Nephron progenitor cell (in vitro differentiated cells): ENCODE results near the gene UNC80.
"Not testable (repeated sequence)": the region's sequence is repeated elsewhere in the genome, so short reads cannot be mapped to it uniquely, and the experiment has no call there.

Experiments used
- DNase-seq: peaks from one replicate; pipeline ENCODE4 v3.0.0; 2021
- H3K27ac Mint-ChIP-seq: 2 replicates; pipeline ENCODE4 v1.8.0; 2021; ENCODE audit warnings: mild to moderate bottlenecking, moderate library complexity, mixed read lengths
- H3K27me3 Mint-ChIP-seq: 2 replicates; pipeline ENCODE4 v1.8.0; 2021; ENCODE audit warnings: mild to moderate bottlenecking, low read depth, mixed read lengths; ENCODE audit not compliant: poor library complexity
- H3K36me3 Mint-ChIP-seq: 2 replicates; pipeline ENCODE4 v1.8.0; 2021; ENCODE audit warnings: low read depth, mixed read lengths
- H3K4me1 Mint-ChIP-seq: 2 replicates; pipeline ENCODE4 v1.8.0; 2021; ENCODE audit warnings: mixed read lengths
- H3K4me3 Mint-ChIP-seq: 2 replicates; pipeline ENCODE4 v1.8.0; 2021; ENCODE audit warnings: mild to moderate bottlenecking, moderate library complexity, mixed read lengths
- H3K9me3 Mint-ChIP-seq: 2 replicates; pipeline ENCODE4 v1.8.0; 2021; ENCODE audit warnings: mild to moderate bottlenecking, moderate library complexity, mixed read lengths
- CTCF ChIP-seq: fragments of 200-600 bp; sonication (generic); IDR thresholded peaks from 2 replicates; pipeline ENCODE4 v1.5.0; 2021; ENCODE audit warnings: antibody characterized with exemption

UNC80 gene

GRCh38 chr2:209790066-209790728, 18.6 kb downstream of the UNC80 start:
- Mint-ChIP-seq H3K9me3 (no peaks in the 10 kb centered on the region), H3K27me3 (peaks cover 10% of the 10 kb centered on the region), H3K27ac (no peak overlapping the region), H3K4me3 (no peak overlapping the region), H3K36me3 (no peaks in the 10 kb centered on the region), H3K4me1 (no peaks in the 10 kb centered on the region)
- TF ChIP-seq CTCF, result no peak
- no peak for DNase-seq

GRCh38 chr2:209791151-209791550, 19.5 kb downstream of the UNC80 start:
- no peak for TF ChIP-seq CTCF
- Mint-ChIP-seq H3K36me3 (no peaks in the 10 kb centered on the region), H3K4me1 (no peaks in the 10 kb centered on the region), H3K4me3 (no peak overlapping the region), H3K27ac (no peak overlapping the region), H3K27me3 (peaks cover 7% of the 10 kb centered on the region), H3K9me3 (no peaks in the 10 kb centered on the region)
- DNase-seq, result no peak

DNA sequence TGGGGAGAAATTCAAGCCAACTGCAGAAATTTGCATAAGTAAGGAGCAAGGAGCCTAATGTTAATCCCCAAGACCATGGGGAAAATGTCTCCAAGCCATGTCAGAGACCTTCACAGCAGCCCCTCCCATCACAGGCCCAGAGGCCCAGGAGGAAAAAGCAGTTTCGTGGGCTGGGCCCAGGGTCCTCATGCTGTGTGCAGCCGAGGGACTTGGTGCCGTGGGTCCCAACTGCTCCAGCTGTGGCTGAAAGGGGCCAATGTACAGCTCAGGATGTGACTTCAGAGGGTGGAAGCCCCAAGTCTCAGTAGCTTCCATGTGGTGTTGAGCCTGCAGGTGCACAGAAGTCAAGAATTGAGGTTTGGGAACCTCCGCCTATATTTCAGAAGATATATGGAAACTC, 23.8 kb downstream of the UNC80 start:
- not testable (repeated sequence) for H3K4me3 Mint-ChIP-seq, H3K27ac Mint-ChIP-seq, H3K36me3 Mint-ChIP-seq, H3K9me3 Mint-ChIP-seq, DNase-seq, H3K4me1 Mint-ChIP-seq
- H3K27me3 Mint-ChIP-seq, result peaks cover 10% of the 10 kb centered on the region

DNA sequence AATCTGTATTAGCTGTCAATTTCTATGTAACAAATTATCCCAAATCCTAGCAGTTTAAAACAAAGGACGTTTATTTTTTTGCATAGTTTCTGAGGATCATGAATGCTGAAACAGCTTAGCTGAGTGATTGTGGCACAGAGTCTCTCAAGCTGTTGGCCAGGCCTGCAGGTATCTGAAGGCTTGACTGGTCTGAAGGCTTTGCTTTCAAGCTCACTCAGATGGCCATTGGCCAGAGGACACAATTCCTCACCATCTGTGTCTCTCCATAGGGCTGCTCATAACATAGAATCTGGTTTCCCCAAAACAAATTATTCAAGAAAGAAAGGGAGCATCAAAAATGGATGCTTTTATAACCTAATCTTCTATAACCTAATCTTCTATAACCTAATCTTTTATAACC, 33.7 kb downstream of the UNC80 start:
- no peak overlapping the region for H3K27ac Mint-ChIP-seq
- no peak overlapping the region for H3K4me3 Mint-ChIP-seq
- H3K27me3 Mint-ChIP-seq, result no peaks in the 10 kb centered on the region

GRCh38 chr2:209806318-209806717, 34.7 kb downstream of the UNC80 start:
- no peaks in the 10 kb centered on the region for H3K4me1 Mint-ChIP-seq
- no peak for TF ChIP-seq CTCF
- no peak overlapping the region for H3K27ac Mint-ChIP-seq

More for the DNA sequence above, 33.7 kb downstream of the UNC80 start:
- no peak for TF ChIP-seq CTCF
- Mint-ChIP-seq H3K9me3 (peaks cover 4% of the 10 kb centered on the region), H3K4me1 (no peaks in the 10 kb centered on the region), H3K36me3 (no peaks in the 10 kb centered on the region)
- no peak for DNase-seq

DNA sequence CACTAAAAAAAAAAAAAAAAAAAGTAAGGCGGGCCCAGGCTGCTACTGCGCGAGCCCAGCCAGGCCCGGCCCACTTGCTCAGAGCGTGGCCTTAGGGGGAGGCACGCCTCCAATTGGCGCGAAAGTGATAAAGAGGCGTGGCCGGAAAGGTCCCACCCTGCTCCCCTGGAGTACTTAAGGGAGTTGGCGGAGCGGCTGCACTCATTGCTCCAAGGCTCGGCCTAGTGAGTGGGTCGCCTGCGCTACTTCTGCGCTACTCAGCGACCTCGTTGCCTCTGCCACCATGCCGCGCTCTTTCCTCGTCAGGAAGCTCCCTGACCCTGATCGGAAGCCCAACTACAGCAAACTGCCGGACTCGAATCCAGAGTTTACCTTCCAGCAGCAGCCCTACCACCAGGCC, 36.9 kb downstream of the UNC80 start:
- DNase-seq, result no peak
- no peak for TF ChIP-seq CTCF
- H3K4me3 Mint-ChIP-seq, result no peak overlapping the region
- no peaks in the 10 kb centered on the region for H3K36me3 Mint-ChIP-seq
- no peaks in the 10 kb centered on the region for H3K4me1 Mint-ChIP-seq
- no peaks in the 10 kb centered on the region for H3K27me3 Mint-ChIP-seq
- peaks cover 4% of the 10 kb centered on the region for H3K9me3 Mint-ChIP-seq
- no peak overlapping the region for H3K27ac Mint-ChIP-seq

More at GRCh38 chr2:209806318-209806717, 34.7 kb downstream of the UNC80 start:
- H3K4me3 Mint-ChIP-seq, result no peak overlapping the region
- peaks cover 4% of the 10 kb centered on the region for H3K9me3 Mint-ChIP-seq
- DNase-seq, result no peak
- no peaks in the 10 kb centered on the region for H3K36me3 Mint-ChIP-seq
- no peaks in the 10 kb centered on the region for H3K27me3 Mint-ChIP-seq
